ENCODE measurements around the gene NDE1. TPM values are rescaled to one million over a fixed set of nuclear protein-coding genes. Genes with fewer than 3 reads are reported as not detected.

Gene NDE1
- total and polyA plus RNA-seq, 2 of the 8 experiments (the other 6 are each of a cell fraction or from before 2014, with no cell fraction given) = 13.3 to 41.3 TPM

DNA sequence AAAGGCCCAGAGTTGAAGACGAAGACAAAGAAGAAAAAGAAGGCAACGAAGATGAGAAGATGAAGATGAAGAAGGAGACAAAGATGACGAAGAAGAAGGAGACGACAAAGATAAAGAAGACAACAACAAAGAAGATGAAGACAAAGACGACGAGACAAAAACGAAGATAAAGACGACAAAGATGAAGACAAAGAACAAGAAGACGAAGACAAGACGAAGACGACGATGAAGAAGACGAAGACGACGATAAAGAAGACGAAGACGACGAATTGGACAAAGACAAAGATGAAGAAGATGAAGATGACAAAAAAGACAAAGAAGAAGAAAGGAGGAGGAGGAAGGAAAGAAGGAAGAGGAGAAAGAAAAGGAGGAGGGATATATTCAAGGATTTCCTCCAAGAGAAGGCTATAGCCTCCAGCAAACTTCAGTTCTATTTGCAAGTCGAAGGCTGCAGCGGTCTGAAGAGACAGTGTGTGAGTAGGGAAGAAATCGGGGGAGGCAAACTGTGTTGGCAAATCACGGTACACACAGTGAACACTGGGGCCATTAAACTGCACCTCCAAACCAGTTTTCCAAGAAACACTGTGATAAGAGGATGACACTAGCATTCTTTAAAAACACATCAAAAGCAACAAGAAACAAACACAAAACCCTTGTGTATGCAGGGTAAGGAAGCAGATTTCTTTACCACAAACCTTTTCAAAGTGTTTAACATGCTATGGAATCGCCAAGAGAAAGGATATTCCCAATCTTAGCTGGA, 47.6 kb upstream of the NDE1 start (continued):
- TF ChIP-seq, protein P1, sequence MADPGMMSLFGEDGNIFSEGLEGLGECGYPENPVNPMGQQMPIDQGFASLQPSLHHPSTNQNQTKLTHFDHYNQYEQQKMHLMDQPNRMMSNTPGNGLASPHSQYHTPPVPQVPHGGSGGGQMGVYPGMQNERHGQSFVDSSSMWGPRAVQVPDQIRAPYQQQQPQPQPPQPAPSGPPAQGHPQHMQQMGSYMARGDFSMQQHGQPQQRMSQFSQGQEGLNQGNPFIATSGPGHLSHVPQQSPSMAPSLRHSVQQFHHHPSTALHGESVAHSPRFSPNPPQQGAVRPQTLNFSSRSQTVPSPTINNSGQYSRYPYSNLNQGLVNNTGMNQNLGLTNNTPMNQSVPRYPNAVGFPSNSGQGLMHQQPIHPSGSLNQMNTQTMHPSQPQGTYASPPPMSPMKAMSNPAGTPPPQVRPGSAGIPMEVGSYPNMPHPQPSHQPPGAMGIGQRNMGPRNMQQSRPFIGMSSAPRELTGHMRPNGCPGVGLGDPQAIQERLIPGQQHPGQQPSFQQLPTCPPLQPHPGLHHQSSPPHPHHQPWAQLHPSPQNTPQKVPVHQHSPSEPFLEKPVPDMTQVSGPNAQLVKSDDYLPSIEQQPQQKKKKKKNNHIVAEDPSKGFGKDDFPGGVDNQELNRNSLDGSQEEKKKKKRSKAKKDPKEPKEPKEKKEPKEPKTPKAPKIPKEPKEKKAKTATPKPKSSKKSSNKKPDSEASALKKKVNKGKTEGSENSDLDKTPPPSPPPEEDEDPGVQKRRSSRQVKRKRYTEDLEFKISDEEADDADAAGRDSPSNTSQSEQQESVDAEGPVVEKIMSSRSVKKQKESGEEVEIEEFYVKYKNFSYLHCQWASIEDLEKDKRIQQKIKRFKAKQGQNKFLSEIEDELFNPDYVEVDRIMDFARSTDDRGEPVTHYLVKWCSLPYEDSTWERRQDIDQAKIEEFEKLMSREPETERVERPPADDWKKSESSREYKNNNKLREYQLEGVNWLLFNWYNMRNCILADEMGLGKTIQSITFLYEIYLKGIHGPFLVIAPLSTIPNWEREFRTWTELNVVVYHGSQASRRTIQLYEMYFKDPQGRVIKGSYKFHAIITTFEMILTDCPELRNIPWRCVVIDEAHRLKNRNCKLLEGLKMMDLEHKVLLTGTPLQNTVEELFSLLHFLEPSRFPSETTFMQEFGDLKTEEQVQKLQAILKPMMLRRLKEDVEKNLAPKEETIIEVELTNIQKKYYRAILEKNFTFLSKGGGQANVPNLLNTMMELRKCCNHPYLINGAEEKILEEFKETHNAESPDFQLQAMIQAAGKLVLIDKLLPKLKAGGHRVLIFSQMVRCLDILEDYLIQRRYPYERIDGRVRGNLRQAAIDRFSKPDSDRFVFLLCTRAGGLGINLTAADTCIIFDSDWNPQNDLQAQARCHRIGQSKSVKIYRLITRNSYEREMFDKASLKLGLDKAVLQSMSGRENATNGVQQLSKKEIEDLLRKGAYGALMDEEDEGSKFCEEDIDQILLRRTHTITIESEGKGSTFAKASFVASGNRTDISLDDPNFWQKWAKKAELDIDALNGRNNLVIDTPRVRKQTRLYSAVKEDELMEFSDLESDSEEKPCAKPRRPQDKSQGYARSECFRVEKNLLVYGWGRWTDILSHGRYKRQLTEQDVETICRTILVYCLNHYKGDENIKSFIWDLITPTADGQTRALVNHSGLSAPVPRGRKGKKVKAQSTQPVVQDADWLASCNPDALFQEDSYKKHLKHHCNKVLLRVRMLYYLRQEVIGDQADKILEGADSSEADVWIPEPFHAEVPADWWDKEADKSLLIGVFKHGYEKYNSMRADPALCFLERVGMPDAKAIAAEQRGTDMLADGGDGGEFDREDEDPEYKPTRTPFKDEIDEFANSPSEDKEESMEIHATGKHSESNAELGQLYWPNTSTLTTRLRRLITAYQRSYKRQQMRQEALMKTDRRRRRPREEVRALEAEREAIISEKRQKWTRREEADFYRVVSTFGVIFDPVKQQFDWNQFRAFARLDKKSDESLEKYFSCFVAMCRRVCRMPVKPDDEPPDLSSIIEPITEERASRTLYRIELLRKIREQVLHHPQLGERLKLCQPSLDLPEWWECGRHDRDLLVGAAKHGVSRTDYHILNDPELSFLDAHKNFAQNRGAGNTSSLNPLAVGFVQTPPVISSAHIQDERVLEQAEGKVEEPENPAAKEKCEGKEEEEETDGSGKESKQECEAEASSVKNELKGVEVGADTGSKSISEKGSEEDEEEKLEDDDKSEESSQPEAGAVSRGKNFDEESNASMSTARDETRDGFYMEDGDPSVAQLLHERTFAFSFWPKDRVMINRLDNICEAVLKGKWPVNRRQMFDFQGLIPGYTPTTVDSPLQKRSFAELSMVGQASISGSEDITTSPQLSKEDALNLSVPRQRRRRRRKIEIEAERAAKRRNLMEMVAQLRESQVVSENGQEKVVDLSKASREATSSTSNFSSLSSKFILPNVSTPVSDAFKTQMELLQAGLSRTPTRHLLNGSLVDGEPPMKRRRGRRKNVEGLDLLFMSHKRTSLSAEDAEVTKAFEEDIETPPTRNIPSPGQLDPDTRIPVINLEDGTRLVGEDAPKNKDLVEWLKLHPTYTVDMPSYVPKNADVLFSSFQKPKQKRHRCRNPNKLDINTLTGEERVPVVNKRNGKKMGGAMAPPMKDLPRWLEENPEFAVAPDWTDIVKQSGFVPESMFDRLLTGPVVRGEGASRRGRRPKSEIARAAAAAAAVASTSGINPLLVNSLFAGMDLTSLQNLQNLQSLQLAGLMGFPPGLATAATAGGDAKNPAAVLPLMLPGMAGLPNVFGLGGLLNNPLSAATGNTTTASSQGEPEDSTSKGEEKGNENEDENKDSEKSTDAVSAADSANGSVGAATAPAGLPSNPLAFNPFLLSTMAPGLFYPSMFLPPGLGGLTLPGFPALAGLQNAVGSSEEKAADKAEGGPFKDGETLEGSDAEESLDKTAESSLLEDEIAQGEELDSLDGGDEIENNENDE (IDR thresholded peaks at IDR 0.05; ENCODE audit: insufficient replicate concordance, low read length) = no peak
- no peak for TF ChIP-seq JUN (IDR thresholded peaks at IDR 0.05; ENCODE audit: low read depth, low read length)
- TF ChIP-seq, protein P2, sequence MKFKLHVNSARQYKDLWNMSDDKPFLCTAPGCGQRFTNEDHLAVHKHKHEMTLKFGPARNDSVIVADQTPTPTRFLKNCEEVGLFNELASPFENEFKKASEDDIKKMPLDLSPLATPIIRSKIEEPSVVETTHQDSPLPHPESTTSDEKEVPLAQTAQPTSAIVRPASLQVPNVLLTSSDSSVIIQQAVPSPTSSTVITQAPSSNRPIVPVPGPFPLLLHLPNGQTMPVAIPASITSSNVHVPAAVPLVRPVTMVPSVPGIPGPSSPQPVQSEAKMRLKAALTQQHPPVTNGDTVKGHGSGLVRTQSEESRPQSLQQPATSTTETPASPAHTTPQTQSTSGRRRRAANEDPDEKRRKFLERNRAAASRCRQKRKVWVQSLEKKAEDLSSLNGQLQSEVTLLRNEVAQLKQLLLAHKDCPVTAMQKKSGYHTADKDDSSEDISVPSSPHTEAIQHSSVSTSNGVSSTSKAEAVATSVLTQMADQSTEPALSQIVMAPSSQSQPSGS (IDR thresholded peaks at IDR 0.05; ENCODE audit: low read length) = no peak
- no peak for TF ChIP-seq BRCA1 (IDR thresholded peaks at IDR 0.05; ENCODE audit: low read depth, low read length)
- no peak for TF ChIP-seq JUND (IDR thresholded peaks at IDR 0.05; ENCODE audit: low read length)
- TF ChIP-seq HDAC6 (IDR thresholded peaks at IDR 0.05; ENCODE audit: low read depth, low read length) = no peak
- TF ChIP-seq RXRA (IDR thresholded peaks at IDR 0.05; ENCODE audit: insufficient read depth, low read depth, low read length) = no peak
- TF ChIP-seq HDAC2 (IDR thresholded peaks at IDR 0.05; ENCODE audit: borderline replicate concordance in 1 of 2, low read depth in 2 of 2, low read length in 2 of 2) = no peak

Measured in H1 (cell line).